HG03442 (cell line): ENCODE data around the gene SPNS1.
"Not testable (repeated sequence)": the region's sequence is repeated elsewhere in the genome, so short reads cannot be mapped to it uniquely, and the experiment has no call there.

Experiments
- ATAC-seq: cut with Tn5 transposase; IDR thresholded peaks from one replicate; pipeline ENCODE4 v1.9.1; 2021; ENCODE audit warnings: mild to moderate bottlenecking, moderate library complexity; ENCODE audit not compliant: unreplicated experiment

Gene SPNS1

DNA sequence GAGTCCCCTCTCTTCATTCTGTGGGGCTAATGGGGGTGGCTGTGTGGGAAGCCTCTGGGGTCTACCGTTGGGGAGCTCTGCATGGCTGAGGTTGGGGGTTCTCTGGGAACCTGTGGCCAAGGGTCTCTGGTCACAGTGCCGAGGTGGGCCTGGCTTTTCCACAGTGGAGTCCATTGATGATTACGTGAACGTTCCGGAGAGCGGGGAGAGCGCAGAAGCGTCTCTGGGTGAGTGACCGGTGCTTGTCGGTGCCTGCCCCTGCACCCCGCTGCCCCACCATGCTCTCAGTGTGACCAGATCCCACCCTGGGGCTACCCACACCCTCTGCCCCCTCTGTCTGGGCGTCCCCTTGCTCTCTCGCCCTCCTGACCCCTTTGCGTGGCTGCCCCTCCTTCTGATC, 14.8 kb downstream of the SPNS1 start:
- no peak for ATAC-seq

DNA sequence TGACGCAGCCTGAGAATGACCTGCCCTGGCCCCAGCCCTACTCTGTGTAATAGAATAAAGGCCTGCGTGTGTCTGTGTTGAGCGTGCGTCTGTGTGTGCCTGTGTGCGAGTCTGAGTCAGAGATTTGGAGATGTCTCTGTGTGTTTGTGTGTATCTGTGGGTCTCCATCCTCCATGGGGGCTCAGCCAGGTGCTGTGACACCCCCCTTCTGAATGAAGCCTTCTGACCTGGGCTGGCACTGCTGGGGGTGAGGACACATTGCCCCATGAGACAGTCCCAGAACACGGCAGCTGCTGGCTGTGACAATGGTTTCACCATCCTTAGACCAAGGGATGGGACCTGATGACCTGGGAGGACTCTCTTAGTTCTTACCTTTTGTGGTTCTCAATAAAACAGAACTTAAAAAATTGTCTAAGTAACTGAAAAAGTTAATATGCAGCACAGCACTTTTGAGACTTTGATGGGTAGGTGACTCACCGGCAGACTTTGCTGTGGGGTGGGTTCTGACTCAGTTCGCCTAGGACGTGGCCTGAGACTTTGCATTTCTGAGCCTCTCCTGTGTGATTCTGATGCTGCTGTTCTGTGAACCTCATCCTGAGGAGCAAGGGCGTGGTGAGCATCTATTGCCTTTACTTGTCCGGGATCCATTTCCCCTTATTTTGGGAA, 15.9 kb downstream of the SPNS1 start:
- no peak for ATAC-seq

DNA sequence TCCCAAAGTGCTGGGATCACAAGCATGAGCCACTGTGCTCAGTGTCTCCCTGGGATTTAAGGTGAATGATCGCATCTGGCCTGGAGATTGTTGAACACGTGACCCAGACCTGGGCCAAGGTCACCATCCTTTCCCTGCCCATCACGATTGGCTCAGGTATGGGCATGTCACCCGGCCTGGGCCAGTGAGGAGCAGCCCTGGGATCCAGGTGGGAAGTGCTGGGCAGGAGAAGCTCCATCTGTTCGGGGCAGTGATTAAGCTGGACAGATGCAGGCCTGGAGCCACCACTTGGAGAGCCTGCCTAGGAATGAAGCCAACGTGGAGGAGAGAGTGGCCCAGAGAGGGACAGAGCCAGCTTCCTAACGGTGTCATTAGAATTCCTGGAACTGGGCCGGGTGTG, 17.1 kb downstream of the SPNS1 start:
- no peak for ATAC-seq

DNA sequence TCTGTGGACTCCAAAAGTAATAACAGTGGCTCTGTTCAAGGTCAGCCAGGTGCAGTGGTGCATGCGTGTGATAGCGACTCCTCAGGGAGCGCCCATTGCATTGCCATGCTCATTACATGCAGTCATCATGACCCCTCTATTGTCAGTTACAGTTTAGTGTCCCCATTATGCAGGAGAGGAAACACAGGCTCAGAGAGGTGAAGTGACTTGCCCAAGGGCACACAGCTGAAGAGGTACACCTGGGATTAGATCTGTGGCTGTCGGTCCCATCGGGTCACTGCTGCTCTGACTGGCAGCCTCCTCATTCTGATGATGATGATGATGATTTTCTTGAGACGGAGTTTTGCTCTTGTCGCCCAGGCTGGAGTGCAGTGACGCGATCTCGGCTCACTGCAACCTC, 17.9 kb downstream of the SPNS1 start:
- no peak for ATAC-seq

DNA sequence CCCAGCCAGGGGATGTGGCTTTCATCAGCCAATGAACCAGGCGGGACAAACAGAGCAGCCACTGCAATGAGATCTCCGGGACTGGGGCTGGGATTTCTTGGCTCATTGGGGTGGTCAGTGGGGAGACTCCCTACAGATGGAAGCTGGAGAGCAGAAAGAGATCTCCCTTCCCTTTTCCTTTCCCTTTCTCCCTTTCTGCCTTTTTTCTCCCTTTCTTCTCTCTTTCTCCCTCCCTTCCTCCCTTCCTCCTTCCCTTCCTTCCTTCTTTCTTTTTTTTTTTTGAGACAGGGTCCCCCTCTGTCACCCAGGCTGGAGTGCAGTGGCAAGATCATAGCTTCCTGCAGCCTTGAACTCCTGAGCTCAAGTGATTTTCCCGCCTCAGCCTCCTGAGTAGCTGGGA, 24.3 kb downstream of the SPNS1 start:
- ATAC-seq, result no peak

DNA sequence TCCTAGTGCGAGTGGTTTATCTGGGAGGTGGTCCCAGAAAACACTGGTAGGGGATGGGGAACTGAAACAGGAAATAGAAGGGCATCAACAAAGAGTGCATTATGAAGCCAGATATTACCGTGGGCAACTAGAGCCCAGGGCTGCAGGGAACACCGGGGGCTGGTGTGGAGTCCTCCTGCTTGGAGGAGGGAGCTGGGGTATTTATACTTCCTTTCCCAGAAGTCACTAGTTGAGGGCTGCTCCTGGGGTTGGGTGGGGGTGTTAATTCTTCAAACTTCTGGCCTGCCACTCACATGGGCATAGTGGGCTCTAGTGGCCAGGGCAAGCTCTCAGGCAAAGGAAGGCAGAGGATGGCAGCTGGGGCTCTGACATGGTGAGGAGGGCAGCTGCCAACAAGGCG, 25.0 kb downstream of the SPNS1 start:
- ATAC-seq, result no peak

DNA sequence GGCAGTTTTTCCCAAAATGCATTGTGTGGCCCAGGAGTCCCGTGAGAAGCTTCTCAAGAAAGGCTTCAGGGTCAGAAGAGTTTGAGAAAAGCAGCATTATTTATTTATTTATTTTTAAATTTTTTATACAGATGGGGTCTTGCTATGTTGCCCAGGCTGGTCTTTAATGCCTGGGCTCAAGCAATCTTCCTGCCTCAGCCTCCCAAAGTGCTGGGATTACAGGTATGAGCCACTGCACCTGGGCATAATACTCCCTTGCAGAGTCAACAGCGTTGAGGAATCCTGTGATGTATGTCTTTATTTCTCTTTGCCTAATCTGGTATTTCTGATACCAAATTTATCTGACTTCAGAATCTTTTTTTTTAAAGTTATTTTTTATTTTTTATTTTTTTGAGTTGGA, 25.4 kb downstream of the SPNS1 start:
- ATAC-seq, result no peak

DNA sequence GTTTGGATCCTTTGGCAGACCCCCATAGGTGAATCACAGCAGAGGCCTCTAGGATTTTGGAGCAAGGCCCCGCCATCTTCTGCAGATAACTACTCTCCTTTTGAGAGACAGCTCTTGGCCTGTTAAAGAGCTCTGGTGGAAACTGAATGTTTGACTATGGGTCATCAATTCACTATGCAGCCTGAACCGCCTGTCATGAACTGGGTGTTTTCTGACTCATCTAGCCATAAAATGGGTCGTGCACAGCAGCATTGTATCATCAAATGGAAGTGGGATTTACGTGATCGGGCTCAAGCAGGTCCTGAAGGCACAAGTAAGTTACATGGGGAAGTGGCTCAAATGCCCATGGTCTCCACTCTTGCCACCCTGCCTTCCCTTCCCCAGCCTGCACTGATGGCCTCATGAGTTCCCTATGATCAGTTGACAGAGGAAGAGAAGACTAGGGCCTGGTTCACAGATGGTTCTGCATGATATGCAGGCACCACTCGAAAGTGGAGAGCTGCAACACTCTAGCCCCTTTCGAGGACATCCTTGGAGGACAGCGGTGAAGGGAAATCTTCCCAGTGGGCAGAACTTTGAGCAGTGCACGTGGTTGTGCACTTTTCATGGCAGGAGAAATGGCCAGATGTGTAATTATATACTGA, 30.0 kb downstream of the SPNS1 start:
- ATAC-seq, result not testable (repeated sequence)

DNA sequence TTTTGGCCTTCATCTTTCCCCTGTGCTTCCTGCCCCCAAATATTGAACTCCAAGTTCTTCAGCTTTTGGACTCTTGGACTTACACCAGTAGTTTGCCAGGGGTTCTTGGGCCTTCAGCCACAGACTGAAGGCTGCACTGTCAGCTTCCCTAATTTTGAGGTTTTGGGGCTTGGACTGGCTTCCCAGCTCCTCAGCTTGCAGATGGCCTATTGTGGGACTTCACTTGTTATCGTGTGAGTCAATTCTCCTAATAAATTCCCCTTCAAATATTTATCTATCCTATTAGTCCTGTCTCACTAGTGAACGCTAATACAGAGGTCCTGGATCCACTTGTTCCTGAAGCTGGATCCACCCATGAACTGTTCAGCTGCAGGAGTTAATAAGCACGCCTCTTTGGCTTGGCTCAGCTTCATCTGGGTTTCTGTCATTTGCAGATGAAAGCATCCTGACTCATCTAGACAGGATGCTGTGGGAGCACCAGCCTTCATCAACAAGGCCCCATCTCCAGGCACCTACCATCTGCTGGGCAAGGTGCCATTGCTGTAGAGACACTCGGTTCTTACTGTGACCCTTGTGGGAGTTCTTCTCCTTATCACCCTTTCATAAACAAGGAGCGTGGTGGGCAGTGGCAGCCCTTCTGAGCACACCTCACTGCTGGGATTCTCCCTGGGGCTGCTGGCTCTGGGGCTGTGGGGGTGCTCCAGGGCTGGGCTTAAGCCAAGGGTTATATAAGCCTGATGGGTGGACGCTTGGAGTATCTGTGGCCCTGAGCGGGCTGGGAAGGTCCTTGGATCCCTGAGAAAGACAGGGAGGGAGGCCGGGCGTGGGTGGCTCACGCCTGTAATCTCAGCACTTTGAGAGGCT, 33.4 kb downstream of the SPNS1 start:
- ATAC-seq, result no peak

DNA sequence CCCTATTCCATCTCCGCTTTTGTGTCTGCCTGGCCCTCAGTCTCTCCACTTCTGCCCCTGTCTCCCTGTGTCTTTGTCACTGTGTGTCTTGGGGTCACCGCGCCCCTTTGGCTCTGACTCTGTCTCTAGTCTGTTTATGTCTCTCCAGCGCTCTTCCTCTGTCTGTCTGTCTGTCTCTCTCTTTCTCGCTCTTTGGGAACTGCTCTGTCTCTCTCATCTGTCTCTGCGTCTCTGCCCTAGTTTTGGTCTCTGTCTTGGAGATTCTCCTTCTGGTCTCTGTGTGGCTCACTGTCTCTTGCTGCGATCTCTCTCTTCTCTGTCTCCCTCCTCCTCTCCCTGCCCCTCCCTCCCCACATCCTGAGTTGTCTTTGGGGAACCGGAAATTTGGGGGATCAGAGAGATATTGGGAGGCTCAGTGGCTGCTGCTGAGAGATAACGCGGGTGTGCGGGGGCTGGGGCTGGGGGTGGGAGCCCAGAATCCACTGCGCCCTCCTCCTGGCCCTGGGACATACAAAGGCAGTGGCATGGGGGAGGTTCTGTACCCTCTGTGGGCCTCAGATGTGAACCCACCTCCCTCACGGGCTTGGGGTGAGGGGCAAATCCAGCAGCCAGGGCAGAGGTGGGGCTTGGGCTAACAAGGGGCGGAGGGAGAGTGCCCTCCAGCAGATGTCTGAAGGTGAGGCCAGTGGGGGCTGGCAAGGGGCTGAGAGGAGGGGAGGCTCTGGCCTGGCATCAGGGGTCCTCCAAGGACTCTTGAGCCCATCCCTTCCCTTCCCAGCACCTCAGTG, 34.7 kb downstream of the SPNS1 start:
- ATAC-seq, result no peak

DNA sequence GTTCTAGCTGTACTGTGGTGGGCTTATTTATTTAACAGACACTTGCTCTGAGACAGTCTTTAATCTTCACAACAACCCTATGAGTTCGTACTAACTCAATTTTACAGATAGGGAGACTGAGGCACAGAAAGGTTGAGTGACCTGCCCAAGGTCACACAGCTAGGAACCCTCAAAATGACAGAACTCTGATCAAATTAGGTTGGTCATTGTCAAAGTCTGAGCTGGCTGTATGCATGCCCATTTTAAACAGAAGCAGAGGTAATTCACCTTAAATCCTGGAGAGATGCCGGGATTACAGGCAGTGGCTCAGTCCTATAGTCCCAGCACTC, 35.2 kb downstream of the SPNS1 start:
- no peak for ATAC-seq

DNA sequence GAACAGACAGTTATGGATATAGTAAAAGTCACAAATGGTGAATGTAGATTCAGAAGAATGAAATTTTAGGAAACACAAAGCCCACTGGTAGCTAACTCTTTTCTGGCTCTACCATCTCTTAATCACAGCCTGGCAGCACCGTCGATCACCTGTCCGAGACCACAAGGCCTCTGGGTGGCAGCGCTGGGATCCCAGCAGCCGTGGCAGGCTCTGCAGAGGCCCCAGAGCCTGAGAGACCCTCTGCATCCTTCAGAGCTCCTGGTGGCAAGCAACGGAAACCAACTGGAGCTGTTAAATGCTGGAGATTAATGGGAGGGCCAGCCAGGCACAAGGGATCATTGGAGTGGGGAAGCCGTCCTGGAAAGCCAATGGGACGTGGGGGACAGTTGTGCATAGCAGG, 36.5 kb downstream of the SPNS1 start:
- no peak for ATAC-seq

DNA sequence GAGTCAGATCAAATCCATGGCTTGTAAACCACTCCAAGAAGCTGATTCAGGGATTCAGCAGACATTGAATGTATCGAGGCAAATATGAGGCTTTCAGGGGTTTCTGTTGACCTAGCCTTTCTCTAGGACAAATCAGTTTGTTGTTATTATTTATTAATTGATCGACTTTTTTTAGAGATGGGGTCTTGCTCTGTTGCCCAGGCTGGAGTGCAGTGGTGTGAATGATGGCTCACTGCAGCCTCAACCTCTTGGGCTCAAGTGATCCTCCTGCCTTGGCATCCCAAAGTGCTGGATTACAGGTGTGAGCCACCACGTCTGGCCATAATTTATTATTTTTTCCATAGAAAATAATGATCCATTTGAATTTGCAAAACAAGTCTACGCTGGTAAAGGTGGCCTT, 37.3 kb downstream of the SPNS1 start:
- no peak for ATAC-seq

DNA sequence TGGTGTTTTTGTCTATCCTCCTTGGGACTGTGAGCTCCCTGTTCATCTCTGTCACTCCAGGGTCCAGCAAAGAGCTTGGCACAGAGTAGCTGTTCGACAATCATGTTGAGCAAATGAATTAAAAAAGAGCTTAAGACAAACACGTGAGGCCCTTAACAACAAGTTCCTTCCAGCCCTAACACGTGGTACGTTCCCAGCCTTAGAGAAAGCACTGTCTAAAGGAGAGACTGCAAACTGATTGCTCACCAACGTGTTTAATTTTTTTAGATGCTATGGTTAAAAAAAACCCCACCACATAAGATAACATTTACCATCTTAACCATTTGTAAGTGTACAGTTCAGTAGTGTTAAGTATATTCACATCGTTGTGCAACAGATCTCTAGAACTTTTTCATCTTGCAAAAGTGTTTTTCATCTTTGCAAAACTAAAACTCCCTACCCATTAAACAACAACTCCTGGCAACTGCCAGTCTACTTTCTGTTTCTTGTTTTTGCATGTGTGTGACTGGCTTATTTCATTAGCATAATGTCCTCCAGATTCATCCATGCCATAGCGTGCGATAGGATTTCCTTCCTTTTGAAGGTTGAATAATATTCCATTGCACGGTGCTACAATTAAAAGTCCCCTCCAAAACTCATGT, 38.5 kb downstream of the SPNS1 start:
- no peak for ATAC-seq

DNA sequence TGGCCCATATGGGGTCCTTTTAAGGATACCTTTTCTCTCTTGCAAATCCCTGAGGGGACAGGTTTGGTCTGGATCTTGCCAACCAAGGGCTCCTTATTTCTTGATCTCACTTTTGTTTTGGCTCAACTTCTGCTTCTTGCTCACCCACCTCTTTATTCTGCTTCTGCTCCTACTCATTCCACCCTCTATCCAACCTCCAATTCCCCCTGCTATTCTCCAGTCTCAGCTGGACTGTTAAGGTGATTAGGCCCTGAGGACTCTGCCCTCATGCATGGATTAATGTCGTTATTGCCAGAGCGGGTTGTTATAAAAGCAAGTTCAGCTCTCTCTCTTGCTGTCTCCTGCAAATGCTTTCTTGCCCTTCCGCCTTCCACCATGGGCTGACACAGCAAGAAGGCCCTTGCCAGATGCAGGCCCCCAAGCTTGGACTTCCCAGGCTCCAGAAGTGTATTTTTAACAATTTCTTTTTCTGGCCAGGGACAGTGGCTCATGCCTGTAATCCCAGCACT, 40.0 kb downstream of the SPNS1 start:
- no peak for ATAC-seq

DNA sequence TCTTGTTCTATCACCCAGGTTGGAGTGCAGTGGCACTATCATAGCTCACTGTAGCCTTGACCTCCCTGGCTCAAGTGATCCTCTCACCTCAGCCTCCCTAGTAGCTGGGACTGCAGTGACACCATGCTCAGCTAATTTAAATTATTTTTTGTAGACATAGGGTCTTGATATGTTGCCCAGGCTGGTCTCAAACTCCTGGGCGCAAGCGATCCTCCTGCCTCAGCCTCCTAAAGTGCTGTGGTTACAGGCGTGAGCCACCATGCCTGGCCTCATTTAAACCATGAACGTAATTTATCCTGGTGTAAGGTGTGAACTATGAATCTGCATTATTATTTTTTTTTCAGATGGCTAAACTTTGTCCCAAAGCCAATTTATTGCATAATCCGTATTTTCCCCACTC, 47.6 kb downstream of the SPNS1 start:
- ATAC-seq, result no peak

DNA sequence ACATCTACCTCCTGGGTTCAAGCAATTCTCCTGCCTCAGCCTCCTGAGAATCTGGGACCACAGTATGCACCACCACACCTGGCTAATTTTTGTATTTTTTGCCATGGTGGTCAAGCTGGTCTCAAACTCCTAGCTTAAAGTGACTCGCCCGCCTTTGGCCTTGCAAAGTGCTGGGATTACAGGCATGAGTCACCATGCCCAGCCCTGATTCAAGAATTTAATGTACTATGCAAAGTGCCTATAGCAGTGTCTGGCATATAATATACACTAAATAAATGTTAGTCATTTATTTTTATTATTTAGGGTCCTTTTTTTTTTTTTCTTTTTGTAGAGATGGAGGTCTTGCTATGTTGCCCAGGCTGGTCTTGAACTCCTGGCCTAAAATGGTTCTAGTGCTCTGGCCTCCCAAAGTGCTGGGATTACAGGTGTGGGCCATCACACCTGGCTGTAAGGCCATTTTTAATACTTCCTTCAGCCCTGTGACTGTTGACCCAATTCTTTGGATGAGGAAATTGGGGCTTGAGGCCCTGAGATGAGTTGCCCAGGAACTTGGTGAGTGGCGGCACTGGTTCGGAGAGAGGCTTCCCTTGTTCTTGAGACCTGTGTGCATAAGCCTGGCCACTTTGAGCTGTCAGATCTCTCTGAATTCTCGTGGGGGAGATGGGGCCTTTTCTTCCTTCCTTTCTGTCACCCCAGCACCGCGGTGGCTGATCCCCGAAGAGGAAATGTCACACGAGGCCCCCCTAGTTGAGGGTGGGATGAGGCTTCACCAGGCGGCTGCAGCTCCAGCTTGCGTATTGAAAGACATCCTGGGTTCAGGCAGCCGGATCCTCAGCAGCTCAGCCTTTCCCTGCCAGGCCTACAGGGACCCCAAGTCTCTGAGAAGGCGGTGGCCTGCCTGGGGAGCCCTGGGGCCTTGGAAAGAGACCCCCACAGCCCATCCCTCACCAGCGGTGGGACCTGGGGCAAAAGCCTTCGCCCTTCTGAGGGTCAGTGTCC, 49.0 kb downstream of the SPNS1 start:
- ATAC-seq, result no peak

DNA sequence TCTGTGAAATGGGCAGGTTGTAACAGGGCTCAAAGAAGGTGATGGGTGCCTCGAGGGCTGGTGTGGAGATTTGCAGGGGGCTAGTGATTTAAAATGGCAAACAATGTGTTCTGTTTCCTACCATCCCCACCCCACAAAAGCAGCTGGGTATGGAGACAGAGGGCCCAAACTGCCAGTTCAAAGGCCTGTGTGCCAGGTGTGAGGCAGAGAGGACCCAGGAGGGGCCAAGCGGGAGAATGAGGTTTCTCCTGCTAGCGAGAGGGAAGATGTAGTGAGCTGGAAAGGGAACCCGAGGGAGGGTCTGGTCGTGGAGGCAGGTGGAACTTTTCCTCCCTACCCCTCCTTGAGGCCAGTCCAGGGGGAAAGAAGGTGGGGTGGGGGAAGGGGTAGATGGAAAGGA, 49.7 kb downstream of the SPNS1 start:
- ATAC-seq, result no peak

DNA sequence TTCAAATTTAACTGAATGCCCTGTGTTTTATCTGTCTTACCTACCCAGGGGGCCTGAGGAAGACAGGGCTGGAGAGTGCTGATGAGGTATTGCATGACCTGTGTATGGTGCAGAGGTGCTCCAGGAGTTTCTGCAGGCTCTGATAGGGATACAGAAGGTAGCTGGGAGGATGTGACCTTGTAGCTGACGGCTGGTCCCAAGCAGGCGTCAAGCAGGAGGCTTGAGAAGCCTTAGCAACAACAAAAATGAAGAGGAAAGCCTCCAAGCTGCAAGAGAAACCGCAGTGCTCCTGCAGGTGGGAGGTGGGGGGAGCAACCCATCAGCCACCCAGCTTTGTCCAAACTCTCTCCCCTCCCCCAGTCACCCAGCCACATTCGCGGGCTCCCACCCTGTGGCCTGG, 50.6 kb downstream of the SPNS1 start:
- ATAC-seq, result no peak

DNA sequence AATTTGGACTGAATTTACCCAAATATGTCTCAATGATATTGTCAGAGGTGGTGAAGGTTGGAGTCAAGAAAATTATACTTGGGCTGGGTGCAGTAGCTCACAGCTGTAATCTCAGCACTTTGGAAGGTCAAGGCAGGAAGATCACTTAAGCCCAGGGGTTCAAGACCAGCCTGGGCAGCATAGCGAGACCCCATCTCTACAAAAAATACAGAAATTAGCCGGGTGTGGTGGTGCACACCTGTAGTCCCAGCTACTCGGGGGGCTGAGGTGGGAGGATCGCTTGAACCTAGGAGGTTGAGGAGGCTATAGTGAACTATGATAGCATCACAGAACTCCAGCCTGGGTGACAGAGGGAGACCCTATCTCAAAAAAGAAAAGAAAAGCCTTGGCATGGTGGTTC, 51.2 kb downstream of the SPNS1 start:
- ATAC-seq, result no peak
